Activated CD4-positive, alpha-beta T cell treated with anti-CD3 and anti-CD28 coated beads, Interleukin-2, amount 50 U/mL, for 4 hours (primary cell): Measurements from ENCODE around the gene CEACAM5.

Source experiments
- DNase-seq, 2 experiments: peaks; one replicate each; pipeline ENCODE4 v3.0.0-alpha.2; 2020

CEACAM5 gene

GRCh38 chr19:41708481-41708880 lies at the start of gene CEACAM5:
TSS of gene CEACAM5 (plus strand) at chr19:41708626. CDS start at chr19:41708732, 106 bp downstream.
- no peak for DNase-seq

- no peak for DNase-seq
Observed at GRCh38 chr19:41666075-41666474, 42.4 kb upstream of the CEACAM5 start.

- DNase-seq: no peak
Observed at GRCh38 chr19:41668315-41668714, 40.1 kb upstream of the CEACAM5 start.

GRCh38 chr19:41670755-41671154 lies 37.7 kb upstream of the CEACAM5 start:
- no peak for DNase-seq

- no peak for DNase-seq
Observed at GRCh38 chr19:41671486-41671885, 36.9 kb upstream of the CEACAM5 start.

GRCh38 chr19:41682437-41682836 lies 26.0 kb upstream of the CEACAM5 start:
- no peak for DNase-seq

GRCh38 chr19:41687419-41687818 lies 21.0 kb upstream of the CEACAM5 start:
- no peak for DNase-seq

GRCh38 chr19:41688098-41688497 lies 20.3 kb upstream of the CEACAM5 start, which contains the start of gene CEACAM7:
TSS of gene CEACAM7 (minus strand) at chr19:41688270. CDS start at chr19:41688165, 105 bp downstream.
- DNase-seq: no peak

GRCh38 chr19:41688687-41689086 lies 19.7 kb upstream of the CEACAM5 start:
- DNase-seq: no peak

GRCh38 chr19:41689993-41690800 lies 18.2 kb upstream of the CEACAM5 start:
- DNase-seq: no peak

- DNase-seq: no peak
Observed at GRCh38 chr19:41690801-41691065, 17.7 kb upstream of the CEACAM5 start.

GRCh38 chr19:41691268-41691970 lies 17.0 kb upstream of the CEACAM5 start:
- peak in 1 of 2 experiments; percentile 7 for DNase-seq

- DNase-seq: no peak
Observed at GRCh38 chr19:41694196-41694595, 14.2 kb upstream of the CEACAM5 start.

GRCh38 chr19:41694831-41695635 lies 13.4 kb upstream of the CEACAM5 start:
- DNase-seq: no peak

GRCh38 chr19:41695745-41696144 lies 12.7 kb upstream of the CEACAM5 start:
- DNase-seq: no peak

- DNase-seq: no peak
Observed at GRCh38 chr19:41696402-41697197, 11.8 kb upstream of the CEACAM5 start.

GRCh38 chr19:41697198-41697855 lies 11.1 kb upstream of the CEACAM5 start:
- no peak for DNase-seq

GRCh38 chr19:41698746-41699230 lies 9.6 kb upstream of the CEACAM5 start:
- DNase-seq: no peak

GRCh38 chr19:41699231-41699967 lies 9.0 kb upstream of the CEACAM5 start:
- DNase-seq: no peak

GRCh38 chr19:41699968-41700323 lies 8.5 kb upstream of the CEACAM5 start:
- no peak for DNase-seq
